Neuronal stem cell (in vitro differentiated cells): Measurements from ENCODE around the gene PTPRD.

Experiments
- DNase-seq: peaks from one replicate; pipeline ENCODE4 v3.0.0-alpha.2; 2013; ENCODE audit warnings: low spot score
- H2AFZ ChIP-seq: one replicate; pipeline ENCODE4 v1.6.1; 2013; ENCODE audit warnings: mild to moderate bottlenecking, low read length, inconsistent platforms
- H2AK5ac ChIP-seq: 2 replicates; pipeline ENCODE4 v1.6.1; 2013; ENCODE audit warnings: low read depth, mild to moderate bottlenecking, inconsistent platforms, low read length, moderate library complexity, mixed read lengths
- H2BK120ac ChIP-seq: 2 replicates; pipeline ENCODE4 v1.6.1; 2013; ENCODE audit warnings: low read depth, mild to moderate bottlenecking, inconsistent platforms, low read length, moderate library complexity, mixed read lengths
- H2BK12ac ChIP-seq: one replicate; pipeline ENCODE4 v1.6.1; 2013; ENCODE audit warnings: low read length, inconsistent platforms
- H2BK15ac ChIP-seq: 2 replicates; pipeline ENCODE4 v1.6.1; 2013; ENCODE audit warnings: mild to moderate bottlenecking, low read length, inconsistent platforms, mixed read lengths
- H2BK5ac ChIP-seq: one replicate; pipeline ENCODE4 v1.6.1; 2013; ENCODE audit warnings: inconsistent platforms, mild to moderate bottlenecking, low read length, moderate library complexity
- H3K14ac ChIP-seq: one replicate; pipeline ENCODE4 v1.6.1; 2013; ENCODE audit warnings: low read length, inconsistent platforms
- H3K18ac ChIP-seq: 2 replicates; pipeline ENCODE4 v1.6.1; 2013; ENCODE audit warnings: low read length, inconsistent platforms
- H3K23ac ChIP-seq: 2 replicates; pipeline ENCODE4 v1.6.1; 2013; ENCODE audit warnings: low read depth, mild to moderate bottlenecking, mixed read lengths, low read length, inconsistent platforms; ENCODE audit not compliant: poor library complexity
- H3K27ac ChIP-seq: replicated peaks from 3 replicates; pipeline ENCODE4 v1.5.1; 2013; ENCODE audit warnings: low read length, inconsistent platforms
- H3K27me3 ChIP-seq, 3 experiments: 2 replicates each; pipeline ENCODE4 v1.6.1; 2013; ENCODE audit warnings: low read length in 3 of 3, mild to moderate bottlenecking in 2 of 3, inconsistent platforms in 1 of 3, low read depth in 1 of 3, mixed read lengths in 1 of 3, moderate library complexity in 1 of 3; ENCODE audit not compliant: control insufficient read depth in 3 of 3, insufficient read depth in 3 of 3
- H3K36me3 ChIP-seq, 2 donors: replicated peaks in 1 of 2; 2 replicates each; pipeline ENCODE4 v1.6.1; 2013; ENCODE audit warnings: low read length in 2 of 2; ENCODE audit not compliant: control insufficient read depth in 2 of 2, insufficient read depth in 2 of 2
- H3K4ac ChIP-seq: 2 replicates; pipeline ENCODE4 v1.6.1; 2013; ENCODE audit warnings: inconsistent platforms, mild to moderate bottlenecking, low read length, moderate library complexity
- H3K4me1 ChIP-seq, 2 donors: 1 replicate in 1 of 2; 2 replicates in 1 of 2; pipeline ENCODE4 v1.6.1; 2013; ENCODE audit warnings: low read length in 2 of 2, low read depth in 1 of 2; ENCODE audit not compliant: control insufficient read depth in 2 of 2, insufficient read depth in 1 of 2
- H3K4me2 ChIP-seq: one replicate; pipeline ENCODE4 v1.6.1; 2013; ENCODE audit warnings: mild to moderate bottlenecking, low read length, inconsistent platforms; ENCODE audit not compliant: insufficient read depth, poor library complexity, severe bottlenecking
- H3K4me3 ChIP-seq, 2 donors: 2 replicates each; pipeline ENCODE4 v1.5.1; 2013; ENCODE audit warnings: low read length in 2 of 2, mild to moderate bottlenecking in 2 of 2, inconsistent platforms in 1 of 2, moderate library complexity in 1 of 2
- H3K79me1 ChIP-seq: one replicate; pipeline ENCODE4 v1.6.1; 2013; ENCODE audit warnings: low read depth, mild to moderate bottlenecking, inconsistent platforms, low read length, moderate library complexity
- H3K9ac ChIP-seq: one replicate; pipeline ENCODE4 v1.6.1; 2013; ENCODE audit warnings: mild to moderate bottlenecking, low read depth, low read length, inconsistent platforms; ENCODE audit not compliant: poor library complexity
- H3K9me3 ChIP-seq, 2 donors: replicated peaks in 1 of 2; 2 replicates each; pipeline versions ENCODE3 to v1.6.1; 2013; ENCODE audit warnings: low read length in 2 of 2, mild to moderate bottlenecking in 2 of 2, inconsistent platforms in 1 of 2, low read depth in 1 of 2, mixed read lengths in 1 of 2, moderate library complexity in 1 of 2; ENCODE audit not compliant: control insufficient read depth in 2 of 2, insufficient read depth in 1 of 2
- H4K8ac ChIP-seq: one replicate; pipeline ENCODE4 v1.6.1; 2013; ENCODE audit warnings: low read depth, mild to moderate bottlenecking, inconsistent platforms, low read length, moderate library complexity
- H4K91ac ChIP-seq: one replicate; pipeline ENCODE4 v1.6.1; 2013; ENCODE audit warnings: low read length, low read depth, mild to moderate bottlenecking, inconsistent platforms; ENCODE audit not compliant: poor library complexity
- WGBS, 2 donors: extraction: QIAGEN DNeasy Blood & Tissue Kit; methylation state at CpG; one replicate each; pipeline ENCODE4 v1.1.7; 2013; ENCODE audit warnings: missing lambda C conversion rate in 2 of 2, mixed read lengths in 1 of 2; ENCODE audit not compliant: insufficient read length in 2 of 2, insufficient replicate concordance in 1 of 2; ENCODE audit errors: extremely low coverage in 2 of 2; 5-methylcytosine and 5-hydroxymethylcytosine counted together

PTPRD gene

DNA sequence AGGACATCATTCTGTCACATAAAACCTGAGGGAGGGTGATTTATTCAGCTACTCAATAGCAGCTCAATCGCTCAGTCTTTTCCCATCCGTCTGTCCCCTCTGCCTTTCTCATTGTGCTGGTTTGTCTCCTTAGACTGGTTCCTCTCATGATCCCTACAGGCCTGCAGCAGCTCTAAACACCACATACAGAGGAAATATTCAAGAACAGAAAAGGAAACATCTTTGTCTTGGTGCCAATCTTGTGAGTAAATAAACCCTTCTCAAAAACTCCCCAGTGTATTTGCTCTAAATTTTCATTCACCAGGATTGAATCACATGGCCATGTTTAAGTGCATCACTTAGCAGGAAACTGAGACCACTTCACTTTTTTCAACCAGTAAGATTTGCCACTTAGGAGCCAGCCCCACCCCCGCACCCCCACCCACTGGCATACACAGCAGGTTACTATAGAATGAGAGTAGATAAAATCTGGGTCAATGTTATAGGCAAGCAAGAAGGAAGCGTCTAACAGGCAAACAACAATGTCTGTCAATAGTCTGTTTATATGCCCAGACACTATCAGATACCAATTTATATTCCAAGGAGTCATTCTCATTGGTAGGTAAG is 1917.7 kb downstream of the PTPRD start:
- H3K4me1 ChIP-seq = peaks cover 0 to 2% of the 10 kb centered on the region in 2 donors
- H3K14ac ChIP-seq = no peak overlapping the region
- H2AFZ ChIP-seq = no peak overlapping the region
- no peaks in the 10 kb centered on the region for H3K9me3 ChIP-seq
- H3K4ac ChIP-seq = no peak overlapping the region
- no peak overlapping the region for H3K18ac ChIP-seq
- H4K8ac ChIP-seq = no peak overlapping the region
- no peaks in the 10 kb centered on the region for H3K36me3 ChIP-seq
- no peak overlapping the region for H3K4me3 ChIP-seq
- no peak overlapping the region for H2BK12ac ChIP-seq
- H3K4me2 ChIP-seq = no peak overlapping the region
- H3K27ac ChIP-seq = no peak overlapping the region
- no peak overlapping the region for H2BK15ac ChIP-seq
- H2AK5ac ChIP-seq = no peak overlapping the region
- no peak overlapping the region for H3K23ac ChIP-seq
- no peaks in the 10 kb centered on the region for H3K79me1 ChIP-seq
- no peak overlapping the region for H2BK5ac ChIP-seq
- no peak for DNase-seq
- no peak overlapping the region for H3K9ac ChIP-seq
- H2BK120ac ChIP-seq = no peak overlapping the region
- no peaks in the 10 kb centered on the region for H3K27me3 ChIP-seq
- no peak overlapping the region for H4K91ac ChIP-seq
- WGBS, 2 donors = no CpG with 5 or more reads among the region's 4 CpGs

- H3K18ac ChIP-seq = no peak overlapping the region
- no peak overlapping the region for H3K4ac ChIP-seq
- H3K9me3 ChIP-seq = peaks cover 2 to 9% of the 10 kb centered on the region in 2 donors
- H2BK12ac ChIP-seq = no peak overlapping the region
- no peak overlapping the region for H4K91ac ChIP-seq
- H3K4me1 ChIP-seq = peaks cover 0 to 2% of the 10 kb centered on the region in 2 donors
- no peak overlapping the region for H3K14ac ChIP-seq
- no peak overlapping the region for H2BK120ac ChIP-seq
- no peak overlapping the region for H2AK5ac ChIP-seq
- no peak overlapping the region for H3K9ac ChIP-seq
- H2BK15ac ChIP-seq = no peak overlapping the region
- no peak overlapping the region for H3K4me3 ChIP-seq
- no peak overlapping the region for H2BK5ac ChIP-seq
- H3K4me2 ChIP-seq = no peak overlapping the region
- WGBS, 2 donors = no CpG with 5 or more reads among the region's 6 CpGs
- no peak overlapping the region for H3K23ac ChIP-seq
- no peak overlapping the region for H4K8ac ChIP-seq
- no peak overlapping the region for H3K27ac ChIP-seq
- H3K36me3 ChIP-seq = no peaks in the 10 kb centered on the region
- H2AFZ ChIP-seq = no peak overlapping the region
- H3K27me3 ChIP-seq = no peaks in the 10 kb centered on the region
- DNase-seq = no peak
- H3K79me1 ChIP-seq = no peaks in the 10 kb centered on the region
These were observed 1919.3 kb downstream of the PTPRD start for GRCh38 chr9:8693464-8693863.

- Histone ChIP-seq H3K4me1 (peaks cover 0 to 29% of the 10 kb centered on the region in 2 donors), H3K36me3 (no peaks in the 10 kb centered on the region), H4K8ac (no peak overlapping the region), H3K23ac (no peak overlapping the region), H3K27ac (no peak overlapping the region), H3K18ac (no peak overlapping the region), H2BK120ac (no peak overlapping the region), H3K4me3 (no peak overlapping the region), H3K4me2 (no peak overlapping the region), H3K79me1 (no peaks in the 10 kb centered on the region), H2BK5ac (no peak overlapping the region), H3K9ac (no peak overlapping the region), H3K9me3 (peaks cover 4 to 9% of the 10 kb centered on the region in 2 donors), H2BK15ac (no peak overlapping the region), H2AFZ (no peak overlapping the region), H2AK5ac (no peak overlapping the region), H3K4ac (no peak overlapping the region), H3K14ac (no peak overlapping the region), H2BK12ac (no peak overlapping the region), H4K91ac (no peak overlapping the region), H3K27me3 (no peaks in the 10 kb centered on the region)
- WGBS, 2 donors = no CpG with 5 or more reads among the region's 2 CpGs
- DNase-seq = no peak
These were observed 1926.3 kb downstream of the PTPRD start for GRCh38 chr9:8686516-8686915.

DNA sequence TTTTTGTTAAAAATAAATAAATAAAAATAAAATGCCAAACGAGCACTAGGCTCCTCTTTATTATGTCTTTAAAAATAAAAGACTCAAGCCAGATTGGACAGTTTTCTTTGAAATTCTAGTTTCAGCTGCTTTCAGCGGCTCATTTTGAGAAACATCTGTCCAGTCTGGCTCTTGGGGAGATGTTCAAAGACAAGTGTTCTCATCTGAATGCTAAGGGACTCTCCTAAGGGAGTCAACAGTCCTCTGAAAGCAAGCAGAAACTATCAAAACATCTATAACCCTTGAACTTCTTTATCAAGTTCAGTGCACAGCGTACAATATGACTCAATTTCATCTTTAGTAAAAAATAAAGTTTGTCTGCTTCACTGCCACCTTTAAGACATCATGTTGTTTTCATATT is 1927.0 kb downstream of the PTPRD start:
- no peak overlapping the region for H2BK15ac ChIP-seq
- no CpG with 5 or more reads among the region's 3 CpGs for WGBS, 2 donors
- peaks cover 4 to 9% of the 10 kb centered on the region in 2 donors for H3K9me3 ChIP-seq
- no peaks in the 10 kb centered on the region for H3K27me3 ChIP-seq
- peaks cover 2 to 31% of the 10 kb centered on the region in 2 donors for H3K4me1 ChIP-seq
- no peak overlapping the region for H4K91ac ChIP-seq
- H4K8ac ChIP-seq = no peak overlapping the region
- H3K9ac ChIP-seq = no peak overlapping the region
- H2BK120ac ChIP-seq = no peak overlapping the region
- no peak overlapping the region for H2AFZ ChIP-seq
- H3K14ac ChIP-seq = no peak overlapping the region
- H3K36me3 ChIP-seq = no peaks in the 10 kb centered on the region
- H2BK12ac ChIP-seq = no peak overlapping the region
- H2AK5ac ChIP-seq = no peak overlapping the region
- H2BK5ac ChIP-seq = no peak overlapping the region
- no peak overlapping the region for H3K18ac ChIP-seq
- no peak overlapping the region for H3K4ac ChIP-seq
- H3K4me3 ChIP-seq = no peak overlapping the region
- no peak overlapping the region for H3K4me2 ChIP-seq
- no peak overlapping the region for H3K23ac ChIP-seq
- H3K79me1 ChIP-seq = no peaks in the 10 kb centered on the region
- no peak for DNase-seq
- H3K27ac ChIP-seq = no peak overlapping the region
